GM12878 (cell line): ENCODE measurements around the gene PLEKHA6. TPM values are rescaled to one million over a fixed set of nuclear protein-coding genes. Genes with fewer than 3 reads are reported as not detected.

Experiments used
- ATAC-seq: fragments of 200-7000 bp; cut with Tn5 transposase; 3 replicates; pipeline ENCODE4 v1.9.1; 2020; ENCODE audit warnings: mild to moderate bottlenecking, moderate library complexity
- BruUV-seq: library from RNA; stranded (reverse); fragments of 400-500 nt; replicated peaks from 2 replicates; lab custom pipeline; 2021; lab: Mats Ljungman, UMichigan
- CTCF ChIA-PET: fragments of 300-600 bp; sonication (Branson Sonifier 250); formaldehyde crosslinking; extraction: SDS; loops from one replicate; lab custom pipeline; 2021; ENCODE audit warnings: inconsistent platforms; lab: Yijun Ruan, JAX
- POLR2A ChIA-PET: fragments of 350-600 bp; formaldehyde crosslinking; extraction: SDS; loops from one replicate; lab custom pipeline; 2021; ENCODE audit warnings: inconsistent platforms; lab: Charles Lee
- RAD21 ChIA-PET: fragments of 300-600 bp; sonication (Branson Sonifier 250); formaldehyde crosslinking; loops from one replicate; lab custom pipeline; 2023; ENCODE audit warnings: antibody characterized with exemption; ENCODE audit not compliant: unreplicated experiment; lab: Charles Lee
- SMC1A ChIA-PET: fragments of 300-600 bp; sonication (Branson Sonifier 250); formaldehyde crosslinking; loops from one replicate; lab custom pipeline; 2023; ENCODE audit not compliant: unreplicated experiment, uncharacterized antibody; lab: Charles Lee
- DNase-seq: peaks from one replicate; pipeline ENCODE4 v3.0.0-alpha.2; 2011; ENCODE audit warnings: low read depth, low spot score
- FAIRE-seq: peaks from 3 replicates; lab custom pipeline; 2011; peaks lifted over from hg19 to GRCh38; lab: Jason Lieb, UNC
- H2AFZ ChIP-seq: 2 replicates; pipeline ENCODE4 v1.6.0; 2011; ENCODE audit warnings: low read depth, low read length, control low read depth; ENCODE audit not compliant: control insufficient read depth
- H3K27ac ChIP-seq: 2 replicates; pipeline ENCODE4 v1.5.1; 2011; ENCODE audit warnings: control low read depth; ENCODE audit not compliant: control insufficient read depth, insufficient read depth
- H3K27me3 ChIP-seq, 2 experiments: replicated peaks in 1 of 2; 2 replicates each; pipeline versions ENCODE4 v1.6.0 to v1.6.1; 2011; ENCODE audit warnings: low read length in 1 of 2; ENCODE audit not compliant: control insufficient read depth in 2 of 2, insufficient read depth in 2 of 2
- H3K36me3 ChIP-seq, 2 experiments: 2 replicates each; pipeline ENCODE4 v1.5.1; 2011; ENCODE audit warnings: low read length in 1 of 2; ENCODE audit not compliant: control insufficient read depth in 2 of 2, insufficient read depth in 2 of 2
- H3K4me1 ChIP-seq: 2 replicates; pipeline ENCODE4 v1.6.1; 2011; ENCODE audit warnings: mild to moderate bottlenecking, low read length, moderate library complexity, mixed read lengths; ENCODE audit not compliant: control insufficient read depth, insufficient read depth
- H3K4me2 ChIP-seq: 2 replicates; pipeline ENCODE4 v1.6.0; 2011; ENCODE audit warnings: control low read depth; ENCODE audit not compliant: control insufficient read depth, insufficient read depth
- H3K4me3 ChIP-seq: fragments of 200-600 bp; sonication (generic); 2 replicates; pipeline ENCODE4 v1.5.1; 2016
- H3K79me2 ChIP-seq: 2 replicates; pipeline ENCODE4 v1.6.0; 2011; ENCODE audit warnings: low read length; ENCODE audit not compliant: control insufficient read depth, insufficient read depth
- H3K9ac ChIP-seq: 2 replicates; pipeline ENCODE4 v1.8.0; 2011; ENCODE audit warnings: low read length, control low read depth, mixed read lengths; ENCODE audit not compliant: control insufficient read depth, insufficient read depth
- H3K9me3 ChIP-seq: replicated peaks from 3 replicates; pipeline ENCODE4 v1.5.1; 2011; ENCODE audit warnings: mild to moderate bottlenecking, low read length; ENCODE audit not compliant: control insufficient read depth, insufficient read depth
- H4K20me1 ChIP-seq: 2 replicates; pipeline ENCODE4 v1.6.0; 2011; ENCODE audit not compliant: control insufficient read depth, insufficient read depth
- ASH2L ChIP-seq: fragments of 300-600, 200-600 bp; sonication (generic); IDR thresholded peaks from 2 replicates; pipeline ENCODE4 v1.6.1; 2017; ENCODE audit warnings: low read depth, mild to moderate bottlenecking, borderline replicate concordance
- ATF7 ChIP-seq: fragments of 450-650 bp; IDR thresholded peaks from 2 replicates; pipeline ENCODE4 v1.6.1; 2016; ENCODE audit warnings: low read depth, mild to moderate bottlenecking
- FOXK2 ChIP-seq: fragments of 450-650 bp; IDR thresholded peaks from 2 replicates; pipeline ENCODE4 v1.6.1; 2017; ENCODE audit warnings: mild to moderate bottlenecking, moderate library complexity
- GATAD2B ChIP-seq: fragments of 450-650 bp; conservative IDR thresholded peaks from 2 replicates; pipeline ENCODE4 v1.6.1; 2017; ENCODE audit warnings: low read depth, mild to moderate bottlenecking, moderate library complexity
- KAT2A ChIP-seq: conservative IDR thresholded peaks from 2 replicates; pipeline ENCODE4 v1.6.1; 2011; ENCODE audit warnings: low read depth, low read length; ENCODE audit not compliant: control insufficient read depth
- MYB ChIP-seq: fragments of 150-350 bp; IDR thresholded peaks from 2 replicates; pipeline ENCODE4 v1.6.1; 2014; ENCODE audit warnings: mild to moderate bottlenecking, low read depth, low read length, borderline replicate concordance
- PAX5 ChIP-seq: IDR thresholded peaks from 2 replicates; pipeline ENCODE4 v1.6.1; 2011; ENCODE audit warnings: low read depth, low read length, borderline replicate concordance
- SPI1 ChIP-seq: IDR thresholded peaks from 2 replicates; pipeline ENCODE4 v1.6.1; 2011; ENCODE audit warnings: low read depth, mild to moderate bottlenecking, low read length, moderate library complexity, borderline replicate concordance; ENCODE audit not compliant: insufficient read depth
- SREBF2 ChIP-seq: IDR thresholded peaks from 2 replicates; pipeline ENCODE4 v1.6.1; 2012; ENCODE audit warnings: mild to moderate bottlenecking, low read length
- TCF3 ChIP-seq: IDR thresholded peaks from 2 replicates; pipeline ENCODE4 v1.6.1; 2012; ENCODE audit warnings: low read depth, mild to moderate bottlenecking, low read length, borderline replicate concordance; ENCODE audit not compliant: insufficient read depth
- YY1 ChIP-seq: IDR thresholded peaks from 2 replicates; pipeline ENCODE4 v1.6.1; 2011; ENCODE audit warnings: low read depth, mild to moderate bottlenecking, low read length
- WGBS: methylation state at CpG from one replicate; pipeline ENCODE4 v1.1.6; 2016; ENCODE audit warnings: low lambda C conversion rate; ENCODE audit not compliant: insufficient replicate concordance, insufficient coverage; ENCODE audit errors: missing lambda C conversion rate; 5-methylcytosine and 5-hydroxymethylcytosine counted together
- in situ Hi-C: fragments of 300-500 bp; cut with MboI; formaldehyde crosslinking; loops from 9 replicates; pipeline ENCODE4 v1.14.3; 2018; ENCODE audit warnings: mixed read lengths
- intact Hi-C: fragments of 100-400 bp; cut with micrococcal nuclease; formaldehyde crosslinking; loops from one replicate; pipeline ENCODE4 v1.14.2; 2022; ENCODE audit not compliant: unreplicated experiment
- polyA plus RNA-seq, 11 experiments: library from polyadenylated mRNA; depleted of rRNA in 4 of 11; unstranded in 6 of 11; stranded (reverse) in 5 of 11; fragments of >200 nt; fragmentation: Nextera tagmentation in 4 of 11; fragmentation: Illumina TruSeq in 1 of 11; extraction: Ambion mirVana in 4 of 11; extraction: Trizol in 1 of 11; gene quantifications; 1 replicate in 1 of 11; 2 replicates in 10 of 11; pipeline versions ENCODE4 v1.2.1 to v1.2.3, GENCODE V29; 2011 to 2016; ENCODE audit warnings: inconsistent platforms in 2 of 11, missing spikeins in 2 of 11, low read depth in 1 of 11
- total RNA-seq, 4 experiments: library from RNA; depleted of rRNA in 3 of 4; stranded (reverse); fragments of >200 nt in 3 of 4; fragmentation: Illumina TruSeq in 1 of 4; extraction: Trizol in 1 of 4; gene quantifications; 2 replicates each; pipeline versions ENCODE4 v1.2.1 to v1.2.3, GENCODE V29; 2013 to 2021
- TF ChIP-seq, protein P1 (sequence below): fragments of 450-650 bp; formaldehyde crosslinking; IDR thresholded peaks from 2 replicates; pipeline ENCODE4 v1.5.0; 2022; ENCODE audit warnings: mild to moderate bottlenecking, missing genetic modification characterization
- TF ChIP-seq, protein P2 (sequence below): fragments of 450-650 bp; IDR thresholded peaks from 2 replicates; pipeline ENCODE4 v1.6.1; 2016; ENCODE audit warnings: mild to moderate bottlenecking, moderate library complexity, borderline replicate concordance

PLEKHA6 gene
- total and polyA plus RNA-seq, 10 of the 15 experiments (the other 5 are each of a cell fraction or from before 2014, with no cell fraction given) = 0.04 to 0.81 (median 0.19) TPM; not detected in 4

DNA sequence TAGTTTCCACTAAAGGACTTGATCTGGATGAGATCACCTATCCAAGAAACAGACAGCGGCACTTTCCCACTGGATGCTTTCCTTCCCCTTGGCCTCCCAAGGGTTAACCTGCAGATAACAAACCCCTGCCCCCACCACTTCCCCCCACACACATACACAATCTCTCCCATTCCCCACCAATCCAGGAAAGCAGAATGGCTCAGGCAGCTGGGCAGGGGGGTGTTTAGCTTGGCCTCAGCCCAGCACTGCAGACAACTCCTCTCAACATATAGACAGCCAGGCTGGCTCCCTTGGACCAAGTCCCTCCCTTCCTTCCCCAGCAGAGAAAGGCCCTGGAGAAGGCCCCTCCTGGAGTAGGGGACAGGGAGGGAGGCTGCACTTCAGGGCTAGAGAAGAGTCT is 24.6 kb downstream of the PLEKHA6 start (continued):
- TF ChIP-seq SREBF2 (no peak), MYB (no peak), YY1 (no peak), TCF3 (no peak), KAT2A (no peak), GATAD2B (no peak)

DNA sequence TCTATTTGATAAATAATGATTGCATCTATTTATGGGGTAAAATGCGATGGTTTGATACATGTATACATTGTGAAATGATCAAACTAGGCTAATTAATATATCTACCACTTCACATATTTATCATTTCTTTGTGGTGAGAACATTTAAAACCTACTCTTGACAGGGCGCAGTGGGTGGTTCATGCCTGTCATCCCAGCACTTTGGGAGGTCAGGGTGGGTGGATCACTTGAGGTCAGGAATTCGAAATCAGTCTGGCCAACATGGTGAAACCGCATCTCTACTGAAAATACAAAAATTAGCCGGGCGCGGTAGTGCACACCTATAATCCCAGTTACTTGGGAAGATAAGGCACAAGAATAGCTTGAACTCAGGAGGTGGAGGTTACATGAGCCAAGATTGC is 25.3 kb downstream of the PLEKHA6 start:
- ChIA-PET SMC1A (interaction anchor here (1.1 kb wide), 1 partner anchor 9 kb away, joined by 3 read pairs; no protein-coding TSS in a partner anchor), CTCF (interaction anchor here (1.1 kb wide), 1 partner anchor 29 kb away, joined by 3 read pairs; no protein-coding TSS in a partner anchor), POLR2A (no interaction called here), RAD21 (no interaction called here)
- Histone ChIP-seq H4K20me1 (no peaks in the 10 kb centered on the region), H3K27me3 (peaks cover 0 to 5% of the 10 kb centered on the region in 2 experiments; a peak in 2 of 4 replicates), H3K36me3 (no peaks in the 10 kb centered on the region), H3K4me2 (no peak overlapping the region), H3K4me3 (no peak overlapping the region), H3K9ac (no peak overlapping the region), H3K4me1 (no peaks in the 10 kb centered on the region), H3K27ac (no peak overlapping the region), H3K79me2 (no peaks in the 10 kb centered on the region), H2AFZ (no peak overlapping the region), H3K9me3 (no peaks in the 10 kb centered on the region)
- ATAC-seq (no peak), DNase-seq (no peak), FAIRE-seq (no peak)
- in situ Hi-C loops (no loop called here), intact Hi-C loops (no loop called here)
- no TSS peak for BruUV-seq
- 52% methylated on average over 7 of the region's 7 CpGs for WGBS
- TF ChIP-seq PAX5 = no peak
- TF ChIP-seq, protein P1, sequence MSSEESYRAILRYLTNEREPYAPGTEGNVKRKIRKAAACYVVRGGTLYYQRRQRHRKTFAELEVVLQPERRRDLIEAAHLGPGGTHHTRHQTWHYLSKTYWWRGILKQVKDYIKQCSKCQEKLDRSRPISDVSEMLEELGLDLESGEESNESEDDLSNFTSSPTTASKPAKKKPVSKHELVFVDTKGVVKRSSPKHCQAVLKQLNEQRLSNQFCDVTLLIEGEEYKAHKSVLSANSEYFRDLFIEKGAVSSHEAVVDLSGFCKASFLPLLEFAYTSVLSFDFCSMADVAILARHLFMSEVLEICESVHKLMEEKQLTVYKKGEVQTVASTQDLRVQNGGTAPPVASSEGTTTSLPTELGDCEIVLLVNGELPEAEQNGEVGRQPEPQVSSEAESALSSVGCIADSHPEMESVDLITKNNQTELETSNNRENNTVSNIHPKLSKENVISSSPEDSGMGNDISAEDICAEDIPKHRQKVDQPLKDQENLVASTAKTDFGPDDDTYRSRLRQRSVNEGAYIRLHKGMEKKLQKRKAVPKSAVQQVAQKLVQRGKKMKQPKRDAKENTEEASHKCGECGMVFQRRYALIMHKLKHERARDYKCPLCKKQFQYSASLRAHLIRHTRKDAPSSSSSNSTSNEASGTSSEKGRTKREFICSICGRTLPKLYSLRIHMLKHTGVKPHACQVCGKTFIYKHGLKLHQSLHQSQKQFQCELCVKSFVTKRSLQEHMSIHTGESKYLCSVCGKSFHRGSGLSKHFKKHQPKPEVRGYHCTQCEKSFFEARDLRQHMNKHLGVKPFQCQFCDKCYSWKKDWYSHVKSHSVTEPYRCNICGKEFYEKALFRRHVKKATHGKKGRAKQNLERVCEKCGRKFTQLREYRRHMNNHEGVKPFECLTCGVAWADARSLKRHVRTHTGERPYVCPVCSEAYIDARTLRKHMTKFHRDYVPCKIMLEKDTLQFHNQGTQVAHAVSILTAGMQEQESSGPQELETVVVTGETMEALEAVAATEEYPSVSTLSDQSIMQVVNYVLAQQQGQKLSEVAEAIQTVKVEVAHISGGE (CRISPR knock-in tag) = no peak
- TF ChIP-seq ATF7 = no peak
- TF ChIP-seq SPI1 = no peak
- TF ChIP-seq ASH2L = no peak
- TF ChIP-seq FOXK2 = no peak
- TF ChIP-seq, protein P2, sequence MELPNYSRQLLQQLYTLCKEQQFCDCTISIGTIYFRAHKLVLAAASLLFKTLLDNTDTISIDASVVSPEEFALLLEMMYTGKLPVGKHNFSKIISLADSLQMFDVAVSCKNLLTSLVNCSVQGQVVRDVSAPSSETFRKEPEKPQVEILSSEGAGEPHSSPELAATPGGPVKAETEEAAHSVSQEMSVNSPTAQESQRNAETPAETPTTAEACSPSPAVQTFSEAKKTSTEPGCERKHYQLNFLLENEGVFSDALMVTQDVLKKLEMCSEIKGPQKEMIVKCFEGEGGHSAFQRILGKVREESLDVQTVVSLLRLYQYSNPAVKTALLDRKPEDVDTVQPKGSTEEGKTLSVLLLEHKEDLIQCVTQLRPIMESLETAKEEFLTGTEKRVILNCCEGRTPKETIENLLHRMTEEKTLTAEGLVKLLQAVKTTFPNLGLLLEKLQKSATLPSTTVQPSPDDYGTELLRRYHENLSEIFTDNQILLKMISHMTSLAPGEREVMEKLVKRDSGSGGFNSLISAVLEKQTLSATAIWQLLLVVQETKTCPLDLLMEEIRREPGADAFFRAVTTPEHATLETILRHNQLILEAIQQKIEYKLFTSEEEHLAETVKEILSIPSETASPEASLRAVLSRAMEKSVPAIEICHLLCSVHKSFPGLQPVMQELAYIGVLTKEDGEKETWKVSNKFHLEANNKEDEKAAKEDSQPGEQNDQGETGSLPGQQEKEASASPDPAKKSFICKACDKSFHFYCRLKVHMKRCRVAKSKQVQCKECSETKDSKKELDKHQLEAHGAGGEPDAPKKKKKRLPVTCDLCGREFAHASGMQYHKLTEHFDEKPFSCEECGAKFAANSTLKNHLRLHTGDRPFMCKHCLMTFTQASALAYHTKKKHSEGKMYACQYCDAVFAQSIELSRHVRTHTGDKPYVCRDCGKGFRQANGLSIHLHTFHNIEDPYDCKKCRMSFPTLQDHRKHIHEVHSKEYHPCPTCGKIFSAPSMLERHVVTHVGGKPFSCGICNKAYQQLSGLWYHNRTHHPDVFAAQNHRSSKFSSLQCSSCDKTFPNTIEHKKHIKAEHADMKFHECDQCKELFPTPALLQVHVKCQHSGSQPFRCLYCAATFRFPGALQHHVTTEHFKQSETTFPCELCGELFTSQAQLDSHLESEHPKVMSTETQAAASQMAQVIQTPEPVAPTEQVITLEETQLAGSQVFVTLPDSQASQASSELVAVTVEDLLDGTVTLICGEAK = no peak
